ENCODE measurements around the gene RBCK1.

The RBCK1 gene

GRCh38 chr20:420166-420620 is 12.1 kb downstream of the RBCK1 start:
- no peak for DNase-seq

- DNase-seq, result peak; percentile 49
Observed at GRCh38 chr20:420721-421574, 12.8 kb downstream of the RBCK1 start.

GRCh38 chr20:421685-422250 is 13.7 kb downstream of the RBCK1 start:
- DNase-seq, result no peak

- no peak for DNase-seq
Observed at GRCh38 chr20:426566-426965, 18.5 kb downstream of the RBCK1 start.

GRCh38 chr20:427401-427800 is 19.3 kb downstream of the RBCK1 start:
- no peak for DNase-seq

GRCh38 chr20:427849-428657 is 20.0 kb downstream of the RBCK1 start:
- no peak for DNase-seq

GRCh38 chr20:428658-429200 is 20.6 kb downstream of the RBCK1 start:
- peak; percentile 17 for DNase-seq

- DNase-seq, result no peak
Observed at GRCh38 chr20:430091-430999, 22.2 kb downstream of the RBCK1 start.

GRCh38 chr20:431012-431904 is 23.2 kb downstream of the RBCK1 start:
- peak; percentile 92 for DNase-seq

- no peak for DNase-seq
Observed at GRCh38 chr20:432208-432607, 24.1 kb downstream of the RBCK1 start.

- DNase-seq, result no peak
Observed at GRCh38 chr20:432677-433299, 24.7 kb downstream of the RBCK1 start.

- no peak for DNase-seq
Observed at GRCh38 chr20:433300-433975, 25.3 kb downstream of the RBCK1 start.

- no peak for DNase-seq
Observed at GRCh38 chr20:434221-434620, 26.1 kb downstream of the RBCK1 start.

GRCh38 chr20:434661-435419 is 26.7 kb downstream of the RBCK1 start:
- DNase-seq, result no peak

GRCh38 chr20:435558-435957 is 27.5 kb downstream of the RBCK1 start:
- DNase-seq, result no peak

- DNase-seq, result no peak
Observed at GRCh38 chr20:436476-436875, 28.4 kb downstream of the RBCK1 start.

GRCh38 chr20:437787-438486 is 29.8 kb downstream of the RBCK1 start:
- no peak for DNase-seq

Measured in NCI-H82 (cell line).